Thyroid gland (tissue), 4 donors: ENCODE results near the gene P4HA2.

ENCODE experiments used
- CTCF ChIP-seq, 6 experiments: fragments of 200-600 bp in 3 of 6; fragments of 450-650 bp in 3 of 6; sonication (generic) in 3 of 6; IDR thresholded peaks; one replicate each; pipeline ENCODE4 v1.5.1; 2016 to 2019; ENCODE audit warnings: antibody characterized with exemption in 6 of 6, mild to moderate bottlenecking in 2 of 6, inconsistent platforms in 1 of 6, moderate library complexity in 1 of 6
- POLR2A ChIP-seq, 2 donors: fragments of 450-650 bp; IDR thresholded peaks; one replicate each; pipeline ENCODE4 v1.6.1; 2017; ENCODE audit warnings: antibody characterized with exemption in 2 of 2, mild to moderate bottlenecking in 2 of 2, moderate library complexity in 1 of 2

GRCh38 chr5:132147663-132148062, 80.0 kb downstream of the P4HA2 start:
- TF ChIP-seq POLR2A (IDR thresholded peaks at IDR 0.05): no peak
- TF ChIP-seq CTCF (IDR thresholded peaks at IDR 0.05): no peak
